ENCODE measurements around the gene EHMT2. TPM values are rescaled to one million over a fixed set of nuclear protein-coding genes. Genes with fewer than 3 reads are reported as not detected.

The EHMT2 gene
- total and polyA plus RNA-seq, 2 of the 13 experiments (the other 11 are each of a cell fraction or from before 2014, with no cell fraction given), result 55.2 to 69.2 TPM

- TF ChIP-seq E2F1 (CRISPR knock-in tag; IDR thresholded peaks at IDR 0.05), result no peak
- no peak for TF ChIP-seq ZNF20 (CRISPR knock-in tag; IDR thresholded peaks at IDR 0.05)
- no peak for TF ChIP-seq PITX1 (CRISPR knock-in tag; IDR thresholded peaks at IDR 0.05)
- peak; percentile 81; the same call in 1 of the 2 replicates for TF ChIP-seq ZBTB38 (CRISPR knock-in tag; IDR thresholded peaks at IDR 0.05)
- peak; percentile 42; the same call in 1 of the 2 replicates for TF ChIP-seq ZNF879 (CRISPR knock-in tag; IDR thresholded peaks at IDR 0.05)
- TF ChIP-seq ZNF782 (CRISPR knock-in tag; IDR thresholded peaks at IDR 0.05; ENCODE audit: borderline replicate concordance), result 0 out of 2 replicates have a peak, but pooled peaks have one; percentile 28
- TF ChIP-seq KIAA2018 (CRISPR knock-in tag; IDR thresholded peaks at IDR 0.05; ENCODE audit: borderline replicate concordance), result no peak
Measured at GRCh38 chr6:31945154-31945506, 47.6 kb upstream of the EHMT2 start (continued).

All from HepG2 (cell line).